Natural killer cell (primary cell): ENCODE measurements around the gene DGCR6L. TPM values are rescaled to one million over a fixed set of nuclear protein-coding genes. Genes with fewer than 3 reads are reported as not detected.

ENCODE experiments used
- ATAC-seq, 3 donors: fragments of 150-1000 bp in 2 of 3; fragments of 200-7000 bp in 1 of 3; cut with Tn5 transposase; 1 replicate in 1 of 3; 2 replicates in 2 of 3; pipeline ENCODE4 v1.10.0; 2021; ENCODE audit warnings: mild to moderate bottlenecking in 2 of 3, moderate library complexity in 2 of 3
- DNase-seq, 2 donors: peaks; one replicate each; pipeline versions ENCODE4 v3.0.0 to v3.0.0-alpha.2; 2013 to 2021; ENCODE audit warnings: mixed read lengths in 1 of 2
- H3K27ac ChIP-seq: one replicate; pipeline ENCODE4 v1.5.1; 2013; ENCODE audit warnings: mild to moderate bottlenecking, low read length
- H3K27me3 ChIP-seq: one replicate; pipeline ENCODE4 v1.6.1; 2013; ENCODE audit warnings: low read length; ENCODE audit not compliant: control insufficient read depth, insufficient read depth
- H3K36me3 ChIP-seq: one replicate; pipeline ENCODE4 v1.6.1; 2013; ENCODE audit warnings: low read length; ENCODE audit not compliant: control insufficient read depth, insufficient read depth
- H3K4me1 ChIP-seq: one replicate; pipeline ENCODE4 v1.6.1; 2013; ENCODE audit warnings: low read length; ENCODE audit not compliant: control insufficient read depth, insufficient read depth
- H3K4me3 ChIP-seq: one replicate; pipeline ENCODE4 v1.5.1; 2013; ENCODE audit warnings: low read length
- H3K9me3 ChIP-seq: one replicate; pipeline ENCODE4 v1.6.1; 2013; ENCODE audit warnings: low read length; ENCODE audit not compliant: control insufficient read depth, insufficient read depth
- H3K27ac Mint-ChIP-seq, 2 donors: one replicate each; pipeline ENCODE4 v1.8.0; 2022; ENCODE audit warnings: mild to moderate bottlenecking in 2 of 2, mixed read lengths in 2 of 2, moderate library complexity in 1 of 2
- H3K27me3 Mint-ChIP-seq, 2 donors: one replicate each; pipeline ENCODE4 v1.8.0; 2022; ENCODE audit warnings: low read depth in 2 of 2, mixed read lengths in 2 of 2
- H3K36me3 Mint-ChIP-seq: one replicate; pipeline ENCODE4 v1.8.0; 2022; ENCODE audit warnings: mixed read lengths
- H3K4me1 Mint-ChIP-seq, 2 donors: one replicate each; pipeline ENCODE4 v1.8.0; 2022; ENCODE audit warnings: mixed read lengths in 2 of 2
- H3K4me3 Mint-ChIP-seq: one replicate; pipeline ENCODE4 v1.8.0; 2022; ENCODE audit warnings: mild to moderate bottlenecking, moderate library complexity, mixed read lengths
- H3K9me3 Mint-ChIP-seq, 2 donors: one replicate each; pipeline ENCODE4 v1.8.0; 2022; ENCODE audit warnings: mixed read lengths in 2 of 2
- WGBS: methylation state at CpG from one replicate; pipeline ENCODE4 v1.1.7; 2013; ENCODE audit warnings: missing lambda C conversion rate; ENCODE audit not compliant: insufficient coverage; 5-methylcytosine and 5-hydroxymethylcytosine counted together
- intact Hi-C: fragments of 100-400 bp; cut with micrococcal nuclease; formaldehyde crosslinking; loops from one replicate; pipeline ENCODE4 v1.14.2; 2022
- total RNA-seq, 4 donors: library from RNA; stranded (reverse); fragments of 120-200 nt in 1 of 4; gene quantifications; one replicate each; pipeline versions ENCODE4 v1.2.3 to v1.2.4, GENCODE V29; 2013 to 2022
- TF ChIP-seq, protein P1 (sequence below): fragments of 200-600 bp; IDR thresholded peaks from one replicate; pipeline ENCODE4 v1.8.0; 2022; ENCODE audit warnings: antibody characterized with exemption

Gene DGCR6L
- total RNA-seq, 3 donors from 2014 or later (not counting 1 experiment from before 2014, with no cell fraction given): 20.3 to 34.3 (median 33.0) TPM

DNA sequence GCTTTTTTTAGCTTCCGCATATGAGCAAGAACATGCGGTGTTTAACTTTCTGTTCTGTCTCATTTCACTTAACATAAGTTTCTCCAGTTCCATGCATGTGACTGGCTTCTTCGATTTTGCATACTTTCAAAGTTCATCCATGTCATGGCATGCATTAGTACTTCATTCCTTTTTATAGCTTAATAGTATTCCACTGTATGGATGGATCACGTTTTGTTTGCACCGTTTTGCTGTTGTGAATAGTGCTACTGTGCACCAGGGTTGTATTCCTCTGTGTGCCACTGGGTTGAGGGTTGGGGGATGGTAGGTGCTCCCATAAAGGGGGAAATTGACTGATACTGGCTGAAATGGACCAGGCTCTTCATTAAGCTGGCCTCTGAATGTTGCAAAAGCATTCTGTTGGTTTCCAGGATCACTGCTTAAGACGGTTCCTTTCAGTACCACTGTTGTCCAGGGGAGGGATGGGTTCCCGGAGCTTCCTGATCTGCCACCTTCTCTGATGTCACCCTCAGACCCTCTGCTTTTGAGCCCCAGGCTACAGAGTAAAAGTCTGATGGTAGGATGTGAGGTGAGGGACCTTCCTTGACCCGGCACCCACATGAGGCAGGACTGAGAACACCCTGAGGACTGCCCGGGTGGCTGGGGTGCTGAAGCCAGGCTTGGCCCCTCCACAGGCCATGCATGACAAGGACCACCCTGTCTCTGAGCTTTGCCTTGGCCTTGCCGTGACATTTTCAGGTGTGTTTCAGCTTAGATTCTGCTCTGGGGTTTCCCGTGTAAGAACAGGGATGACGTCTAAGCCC is 24.4 kb downstream of the DGCR6L start:
- Mint-ChIP-seq H3K36me3 (no peaks in the 10 kb centered on the region), H3K27me3 (peaks cover 0 to 4% of the 10 kb centered on the region in 2 donors), H3K9me3 (no peaks in the 10 kb centered on the region), H3K27ac (no peak overlapping the region), H3K4me3 (no peak overlapping the region), H3K4me1 (peaks cover 0 to 7% of the 10 kb centered on the region in 2 donors)
- no peak overlapping the region for H3K4me3 ChIP-seq
- H3K36me3 ChIP-seq: no peaks in the 10 kb centered on the region
- 94% methylated on average over 12 of the region's 12 CpGs for WGBS
- peaks cover 15% of the 10 kb centered on the region for H3K4me1 ChIP-seq
- no peak overlapping the region for H3K27ac ChIP-seq
- TF ChIP-seq, protein P1, sequence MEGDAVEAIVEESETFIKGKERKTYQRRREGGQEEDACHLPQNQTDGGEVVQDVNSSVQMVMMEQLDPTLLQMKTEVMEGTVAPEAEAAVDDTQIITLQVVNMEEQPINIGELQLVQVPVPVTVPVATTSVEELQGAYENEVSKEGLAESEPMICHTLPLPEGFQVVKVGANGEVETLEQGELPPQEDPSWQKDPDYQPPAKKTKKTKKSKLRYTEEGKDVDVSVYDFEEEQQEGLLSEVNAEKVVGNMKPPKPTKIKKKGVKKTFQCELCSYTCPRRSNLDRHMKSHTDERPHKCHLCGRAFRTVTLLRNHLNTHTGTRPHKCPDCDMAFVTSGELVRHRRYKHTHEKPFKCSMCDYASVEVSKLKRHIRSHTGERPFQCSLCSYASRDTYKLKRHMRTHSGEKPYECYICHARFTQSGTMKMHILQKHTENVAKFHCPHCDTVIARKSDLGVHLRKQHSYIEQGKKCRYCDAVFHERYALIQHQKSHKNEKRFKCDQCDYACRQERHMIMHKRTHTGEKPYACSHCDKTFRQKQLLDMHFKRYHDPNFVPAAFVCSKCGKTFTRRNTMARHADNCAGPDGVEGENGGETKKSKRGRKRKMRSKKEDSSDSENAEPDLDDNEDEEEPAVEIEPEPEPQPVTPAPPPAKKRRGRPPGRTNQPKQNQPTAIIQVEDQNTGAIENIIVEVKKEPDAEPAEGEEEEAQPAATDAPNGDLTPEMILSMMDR: no peak
- ATAC-seq (no peak), DNase-seq (no peak)
- intact Hi-C loops: no loop called here
- no peaks in the 10 kb centered on the region for H3K27me3 ChIP-seq
- no peaks in the 10 kb centered on the region for H3K9me3 ChIP-seq

DNA sequence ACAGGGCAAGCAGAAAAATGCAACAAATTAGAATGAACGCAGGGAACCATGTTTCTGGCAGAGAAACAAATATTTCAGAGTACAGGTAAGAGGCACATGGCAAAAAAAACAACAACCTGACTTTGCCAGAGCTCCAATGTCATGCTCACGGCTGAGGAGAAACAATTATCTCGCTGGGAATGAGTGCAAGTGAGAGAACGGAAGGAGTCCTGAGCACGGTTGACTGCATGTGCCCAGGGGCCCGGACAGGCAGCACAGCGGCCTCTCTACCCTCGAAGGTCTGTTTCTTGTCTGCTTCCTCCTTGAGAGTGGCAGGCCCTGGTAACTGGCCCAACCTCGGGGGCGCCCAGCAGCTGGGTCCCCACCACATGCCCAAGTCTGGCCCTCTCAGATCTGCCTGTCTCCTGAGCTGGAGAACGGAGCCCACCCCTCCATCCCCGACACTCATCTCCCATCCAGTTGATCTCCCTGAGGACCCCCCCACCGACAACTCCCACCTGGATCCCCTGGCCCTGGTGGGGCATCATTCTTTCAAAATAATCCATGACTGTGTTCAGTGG is 27.1 kb downstream of the DGCR6L start:
- no peaks in the 10 kb centered on the region for H3K27me3 Mint-ChIP-seq
- Histone ChIP-seq H3K27me3 (no peaks in the 10 kb centered on the region), H3K9me3 (no peaks in the 10 kb centered on the region), H3K27ac (no peak overlapping the region), H3K4me1 (no peaks in the 10 kb centered on the region), H3K4me3 (no peak overlapping the region), H3K36me3 (no peaks in the 10 kb centered on the region)
- 80% methylated on average over 13 of the region's 13 CpGs for WGBS
- H3K9me3 Mint-ChIP-seq: no peaks in the 10 kb centered on the region
- ATAC-seq: no peak
- H3K4me1 Mint-ChIP-seq: no peaks in the 10 kb centered on the region
- no peak overlapping the region for H3K4me3 Mint-ChIP-seq
- TF ChIP-seq, protein P1: no peak
- no peak overlapping the region for H3K27ac Mint-ChIP-seq
- intact Hi-C loops: no loop called here
- H3K36me3 Mint-ChIP-seq: no peaks in the 10 kb centered on the region
- DNase-seq: no peak

DNA sequence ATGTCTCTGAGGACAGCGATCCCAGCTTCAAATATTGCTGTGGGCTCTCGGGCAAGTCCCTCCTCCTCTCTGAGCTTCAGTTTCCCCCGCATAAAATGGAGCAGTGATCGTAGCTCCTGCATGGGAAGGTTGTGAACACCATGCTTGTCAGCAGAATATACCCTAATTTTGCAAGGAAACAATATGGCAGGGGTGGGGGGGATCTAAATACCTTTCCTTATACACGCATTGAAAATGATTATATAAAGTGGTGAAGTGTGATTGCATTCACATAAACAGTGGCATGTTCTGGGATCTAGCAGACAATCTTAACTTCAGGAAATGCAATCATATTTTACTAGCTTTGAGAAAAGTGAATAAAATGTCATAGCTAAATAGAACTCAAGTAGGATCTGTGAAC is 27.8 kb downstream of the DGCR6L start:
- Mint-ChIP-seq H3K36me3 (no peaks in the 10 kb centered on the region), H3K27ac (no peak overlapping the region), H3K27me3 (no peaks in the 10 kb centered on the region), H3K4me1 (no peaks in the 10 kb centered on the region), H3K9me3 (no peaks in the 10 kb centered on the region), H3K4me3 (no peak overlapping the region)
- no peak for DNase-seq
- no peak overlapping the region for H3K4me3 ChIP-seq
- no peak for ATAC-seq
- WGBS: 88% methylated on average over 4 of the region's 5 CpGs
- intact Hi-C loops: no loop called here
- no peaks in the 10 kb centered on the region for H3K36me3 ChIP-seq
- no peaks in the 10 kb centered on the region for H3K9me3 ChIP-seq
- H3K27ac ChIP-seq: no peak overlapping the region
- H3K4me1 ChIP-seq: no peaks in the 10 kb centered on the region
- no peaks in the 10 kb centered on the region for H3K27me3 ChIP-seq
- TF ChIP-seq, protein P1: no peak
